Measurements from ENCODE around the gene ZNF511. TPM values are rescaled to one million over a fixed set of nuclear protein-coding genes. Genes with fewer than 3 reads are reported as not detected.

Gene ZNF511
- total RNA-seq, 4 donors from 2014 or later, result 16.1 to 26.7 (median 17.7) TPM

DNA sequence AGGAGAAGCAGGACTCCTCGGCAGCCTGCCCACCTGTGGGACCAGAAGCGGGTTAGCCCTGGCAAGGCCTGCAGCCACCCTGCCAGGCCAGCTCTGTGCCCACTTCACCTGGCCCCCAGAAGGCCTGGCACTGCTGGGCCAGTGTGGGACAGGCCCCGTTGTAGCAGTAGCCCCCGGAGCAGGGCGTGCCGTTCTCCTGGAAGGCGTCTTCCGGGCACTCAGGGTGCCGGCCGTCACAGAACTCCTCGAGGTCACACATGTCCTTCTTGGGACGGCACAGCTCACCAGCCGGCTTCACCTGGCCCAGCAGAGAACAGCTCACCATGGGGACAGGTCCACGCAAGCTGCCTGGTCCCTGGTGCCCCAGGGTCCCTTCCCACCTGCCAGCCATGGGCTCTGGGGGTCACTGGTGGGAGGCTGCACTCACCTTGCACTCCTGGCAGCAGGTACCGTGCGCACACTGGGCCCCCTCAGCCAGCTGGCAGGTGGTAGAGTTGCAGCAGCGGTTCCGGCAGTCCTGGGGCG is 37.9 kb upstream of the ZNF511 start:
- intact Hi-C loops (cut with DNase I), result no loop called here
- DNase-seq, result no peak
- Histone ChIP-seq H3K4me3 (no peak overlapping the region), H3K9me3 (no peaks in the 10 kb centered on the region), H3K4me1 (peaks cover 3 to 22% (median 5%) of the 10 kb centered on the region in 3 donors), H3K27me3 (peaks cover 0 to 21% (median 3%) of the 10 kb centered on the region in 4 donors), H3K27ac (no peak overlapping the region), H3K36me3 (peaks cover 0 to 6% (median 0%) of the 10 kb centered on the region in 3 donors)
- TF ChIP-seq POLR2A (IDR thresholded peaks at IDR 0.05), result no peak
- TF ChIP-seq, protein P1, sequence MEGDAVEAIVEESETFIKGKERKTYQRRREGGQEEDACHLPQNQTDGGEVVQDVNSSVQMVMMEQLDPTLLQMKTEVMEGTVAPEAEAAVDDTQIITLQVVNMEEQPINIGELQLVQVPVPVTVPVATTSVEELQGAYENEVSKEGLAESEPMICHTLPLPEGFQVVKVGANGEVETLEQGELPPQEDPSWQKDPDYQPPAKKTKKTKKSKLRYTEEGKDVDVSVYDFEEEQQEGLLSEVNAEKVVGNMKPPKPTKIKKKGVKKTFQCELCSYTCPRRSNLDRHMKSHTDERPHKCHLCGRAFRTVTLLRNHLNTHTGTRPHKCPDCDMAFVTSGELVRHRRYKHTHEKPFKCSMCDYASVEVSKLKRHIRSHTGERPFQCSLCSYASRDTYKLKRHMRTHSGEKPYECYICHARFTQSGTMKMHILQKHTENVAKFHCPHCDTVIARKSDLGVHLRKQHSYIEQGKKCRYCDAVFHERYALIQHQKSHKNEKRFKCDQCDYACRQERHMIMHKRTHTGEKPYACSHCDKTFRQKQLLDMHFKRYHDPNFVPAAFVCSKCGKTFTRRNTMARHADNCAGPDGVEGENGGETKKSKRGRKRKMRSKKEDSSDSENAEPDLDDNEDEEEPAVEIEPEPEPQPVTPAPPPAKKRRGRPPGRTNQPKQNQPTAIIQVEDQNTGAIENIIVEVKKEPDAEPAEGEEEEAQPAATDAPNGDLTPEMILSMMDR (IDR thresholded peaks at IDR 0.05), result no peak
- no CpG with 5 or more reads among the region's 19 CpGs for WGBS, 2 donors

DNA sequence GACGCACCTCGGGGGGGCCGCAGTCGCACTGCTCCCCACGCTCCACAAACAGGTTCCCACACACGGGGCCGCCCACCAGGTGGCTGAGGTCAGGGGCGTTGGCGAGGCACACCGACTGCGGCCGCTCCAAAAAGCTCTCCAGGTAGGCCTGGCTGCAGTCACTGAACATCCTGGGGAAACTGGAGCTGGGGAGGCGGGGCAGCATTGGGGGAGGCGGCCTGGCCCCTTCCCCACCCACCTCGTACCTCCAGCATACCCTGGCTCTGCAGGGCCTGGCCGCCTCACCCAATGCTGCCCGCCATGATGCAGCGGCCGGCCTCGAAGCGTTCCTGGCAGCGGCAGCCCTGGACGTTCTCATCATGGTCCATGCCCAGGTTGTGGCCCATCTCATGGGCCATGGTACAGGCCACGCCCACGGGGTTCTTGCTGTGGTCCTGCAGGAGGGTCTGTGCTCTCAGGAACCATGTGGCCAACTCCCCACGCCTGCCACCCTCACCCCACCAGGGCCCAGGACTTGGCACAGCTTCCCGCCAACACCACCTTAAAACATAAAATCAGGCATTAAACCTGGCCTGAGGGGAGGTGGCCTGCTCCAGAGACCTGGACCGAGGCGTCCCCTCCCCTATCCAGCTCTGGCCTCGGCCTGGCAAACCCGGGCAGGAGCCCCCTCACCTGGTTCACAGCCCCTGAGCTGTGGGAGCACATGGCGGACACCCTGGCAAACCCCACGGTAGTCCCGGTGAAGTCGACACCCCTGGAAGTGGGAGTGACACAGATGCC is 37.0 kb upstream of the ZNF511 start:
- H3K27ac ChIP-seq, result no peak overlapping the region
- 0 to 55% methylated on average over 1 to 9 of the region's 35 CpGs for WGBS, 2 donors
- TF ChIP-seq, protein P1 (IDR thresholded peaks at IDR 0.05), result no peak
- TF ChIP-seq POLR2A (IDR thresholded peaks at IDR 0.05), result no peak
- intact Hi-C loops (cut with DNase I), result no loop called here
- no peak for DNase-seq
- H3K4me3 ChIP-seq, result no peak overlapping the region
- H3K9me3 ChIP-seq, result no peaks in the 10 kb centered on the region
- peaks cover 9 to 31% (median 14%) of the 10 kb centered on the region in 3 donors for H3K4me1 ChIP-seq
- peaks cover 0 to 6% (median 0%) of the 10 kb centered on the region in 3 donors for H3K36me3 ChIP-seq
- H3K27me3 ChIP-seq, result peaks cover 0 to 30% (median 6%) of the 10 kb centered on the region in 4 donors

DNA sequence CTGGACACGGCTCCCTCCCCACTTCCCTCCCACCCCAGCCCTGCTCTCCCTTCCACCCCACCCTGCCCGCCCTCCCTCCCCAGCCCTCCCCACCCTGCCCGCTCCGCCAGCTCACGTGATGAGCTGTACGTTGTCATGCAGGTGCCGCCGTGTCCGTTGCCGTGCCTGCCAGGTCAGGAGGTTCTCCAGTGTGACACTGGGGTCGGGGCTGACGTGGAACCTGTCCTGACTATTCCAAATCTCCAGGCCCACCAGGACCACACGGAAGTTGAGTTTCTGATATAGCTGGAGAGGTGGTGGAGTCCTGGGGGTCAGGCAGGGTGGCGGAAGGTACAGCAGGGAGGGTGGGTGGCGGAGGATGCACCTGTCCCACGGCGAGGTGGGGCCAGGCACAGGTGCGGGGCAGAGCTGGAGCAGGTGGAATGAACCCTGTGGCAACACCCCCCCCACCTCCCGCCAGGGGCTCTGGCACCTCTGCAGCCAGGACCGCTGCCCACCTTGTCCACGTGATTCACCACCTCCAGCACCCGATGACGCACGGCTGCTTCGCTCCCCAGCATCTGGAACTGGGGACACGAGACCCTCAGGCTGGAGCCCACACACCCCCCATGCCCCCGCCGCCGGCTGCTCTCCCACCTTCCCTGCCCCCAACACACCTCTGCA is 36.3 kb upstream of the ZNF511 start:
- TF ChIP-seq, protein P1 (IDR thresholded peaks at IDR 0.05), result no peak
- no peak for TF ChIP-seq POLR2A (IDR thresholded peaks at IDR 0.05)
- H3K4me1 ChIP-seq, result peaks cover 13 to 38% (median 20%) of the 10 kb centered on the region in 3 donors
- no peaks in the 10 kb centered on the region for H3K9me3 ChIP-seq
- no peak for DNase-seq
- no peak overlapping the region for H3K27ac ChIP-seq
- WGBS, 2 donors, result 69% methylated on average over 7 of the region's 29 CpGs; no CpG with 5 or more reads in 1 of the 2 donors
- H3K36me3 ChIP-seq, result peaks cover 0 to 6% (median 0%) of the 10 kb centered on the region in 3 donors
- peaks cover 0 to 37% (median 6%) of the 10 kb centered on the region in 4 donors for H3K27me3 ChIP-seq
- intact Hi-C loops (cut with DNase I), result no loop called here
- no peak overlapping the region for H3K4me3 ChIP-seq

DNA sequence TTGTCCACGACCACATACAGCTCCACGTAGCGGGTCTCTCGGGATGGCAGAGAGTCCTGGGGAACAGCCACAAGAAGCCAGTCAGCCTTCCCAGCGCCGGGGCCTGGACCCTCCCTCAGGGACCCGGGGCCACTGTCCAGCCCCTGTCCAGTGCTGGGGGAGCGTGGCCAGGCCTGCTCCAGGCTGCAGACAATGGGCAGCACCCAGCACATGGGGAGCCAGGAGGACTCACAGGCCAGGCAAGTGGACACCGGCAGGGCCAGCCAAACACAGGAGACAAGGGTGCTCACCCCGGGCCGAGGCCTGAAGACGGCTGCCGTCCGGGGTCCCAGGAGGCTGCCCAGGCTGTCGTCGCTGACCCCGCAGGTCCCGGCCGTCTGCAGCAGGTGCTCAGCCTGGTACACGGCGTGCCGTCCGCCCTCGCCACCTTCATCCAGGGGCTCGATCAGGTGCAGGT is 35.7 kb upstream of the ZNF511 start:
- no peak overlapping the region for H3K27ac ChIP-seq
- H3K4me1 ChIP-seq, result peaks cover 13 to 43% (median 20%) of the 10 kb centered on the region in 3 donors
- no peak overlapping the region for H3K4me3 ChIP-seq
- DNase-seq, result no peak
- 90 to 97% methylated on average over 2 to 5 of the region's 25 CpGs for WGBS, 2 donors
- H3K9me3 ChIP-seq, result no peaks in the 10 kb centered on the region
- peaks cover 0 to 6% (median 0%) of the 10 kb centered on the region in 3 donors for H3K36me3 ChIP-seq
- TF ChIP-seq, protein P1 (IDR thresholded peaks at IDR 0.05), result no peak
- TF ChIP-seq POLR2A (IDR thresholded peaks at IDR 0.05), result no peak
- intact Hi-C loops (cut with DNase I), result no loop called here
- H3K27me3 ChIP-seq, result peaks cover 0 to 39% (median 6%) of the 10 kb centered on the region in 4 donors
